GM12878 (cell line): ENCODE results near the gene SLC16A10. TPM values are rescaled to one million over a fixed set of nuclear protein-coding genes. Genes with fewer than 3 reads are reported as not detected.

Experiments used
- ATAC-seq: fragments of 200-7000 bp; cut with Tn5 transposase; 3 replicates; pipeline ENCODE4 v1.9.1; 2020; ENCODE audit warnings: mild to moderate bottlenecking, moderate library complexity
- BruUV-seq: library from RNA; stranded (reverse); fragments of 400-500 nt; replicated peaks from 2 replicates; lab custom pipeline; 2021; lab: Mats Ljungman, UMichigan
- CTCF ChIA-PET: fragments of 300-600 bp; sonication (Branson Sonifier 250); formaldehyde crosslinking; extraction: SDS; loops from one replicate; lab custom pipeline; 2021; ENCODE audit warnings: inconsistent platforms; lab: Yijun Ruan, JAX
- POLR2A ChIA-PET: fragments of 350-600 bp; formaldehyde crosslinking; extraction: SDS; loops from one replicate; lab custom pipeline; 2021; ENCODE audit warnings: inconsistent platforms; lab: Charles Lee
- RAD21 ChIA-PET: fragments of 300-600 bp; sonication (Branson Sonifier 250); formaldehyde crosslinking; loops from one replicate; lab custom pipeline; 2023; ENCODE audit warnings: antibody characterized with exemption; ENCODE audit not compliant: unreplicated experiment; lab: Charles Lee
- SMC1A ChIA-PET: fragments of 300-600 bp; sonication (Branson Sonifier 250); formaldehyde crosslinking; loops from one replicate; lab custom pipeline; 2023; ENCODE audit not compliant: unreplicated experiment, uncharacterized antibody; lab: Charles Lee
- DNase-seq: peaks from one replicate; pipeline ENCODE4 v3.0.0-alpha.2; 2011; ENCODE audit warnings: low read depth, low spot score
- FAIRE-seq: peaks from 3 replicates; lab custom pipeline; 2011; peaks lifted over from hg19 to GRCh38; lab: Jason Lieb, UNC
- H2AFZ ChIP-seq: 2 replicates; pipeline ENCODE4 v1.6.0; 2011; ENCODE audit warnings: low read depth, low read length, control low read depth; ENCODE audit not compliant: control insufficient read depth
- H3K27ac ChIP-seq: 2 replicates; pipeline ENCODE4 v1.5.1; 2011; ENCODE audit warnings: control low read depth; ENCODE audit not compliant: control insufficient read depth, insufficient read depth
- H3K27me3 ChIP-seq, 2 experiments: replicated peaks in 1 of 2; 2 replicates each; pipeline versions ENCODE4 v1.6.0 to v1.6.1; 2011; ENCODE audit warnings: low read length in 1 of 2; ENCODE audit not compliant: control insufficient read depth in 2 of 2, insufficient read depth in 2 of 2
- H3K36me3 ChIP-seq, 2 experiments: 2 replicates each; pipeline ENCODE4 v1.5.1; 2011; ENCODE audit warnings: low read length in 1 of 2; ENCODE audit not compliant: control insufficient read depth in 2 of 2, insufficient read depth in 2 of 2
- H3K4me1 ChIP-seq: 2 replicates; pipeline ENCODE4 v1.6.1; 2011; ENCODE audit warnings: mild to moderate bottlenecking, low read length, moderate library complexity, mixed read lengths; ENCODE audit not compliant: control insufficient read depth, insufficient read depth
- H3K4me2 ChIP-seq: 2 replicates; pipeline ENCODE4 v1.6.0; 2011; ENCODE audit warnings: control low read depth; ENCODE audit not compliant: control insufficient read depth, insufficient read depth
- H3K4me3 ChIP-seq: fragments of 200-600 bp; sonication (generic); 2 replicates; pipeline ENCODE4 v1.5.1; 2016
- H3K79me2 ChIP-seq: 2 replicates; pipeline ENCODE4 v1.6.0; 2011; ENCODE audit warnings: low read length; ENCODE audit not compliant: control insufficient read depth, insufficient read depth
- H3K9ac ChIP-seq: 2 replicates; pipeline ENCODE4 v1.8.0; 2011; ENCODE audit warnings: low read length, control low read depth, mixed read lengths; ENCODE audit not compliant: control insufficient read depth, insufficient read depth
- H3K9me3 ChIP-seq: replicated peaks from 3 replicates; pipeline ENCODE4 v1.5.1; 2011; ENCODE audit warnings: mild to moderate bottlenecking, low read length; ENCODE audit not compliant: control insufficient read depth, insufficient read depth
- H4K20me1 ChIP-seq: 2 replicates; pipeline ENCODE4 v1.6.0; 2011; ENCODE audit not compliant: control insufficient read depth, insufficient read depth
- CBX3 ChIP-seq: fragments of 200-600 bp; sonication (generic); IDR thresholded peaks from 2 replicates; pipeline ENCODE4 v1.6.1; 2016; ENCODE audit warnings: low read depth, borderline replicate concordance
- E2F8 ChIP-seq: fragments of 450-650 bp; IDR thresholded peaks from 2 replicates; pipeline ENCODE4 v1.6.1; 2018; ENCODE audit warnings: mild to moderate bottlenecking, low read depth, moderate library complexity; ENCODE audit not compliant: partially characterized antibody
- ELK1 ChIP-seq: IDR thresholded peaks from 2 replicates; pipeline ENCODE4 v1.6.1; 2012; ENCODE audit warnings: low read depth, low read length, improper control_type of control experiment
- ETV6 ChIP-seq, 2 experiments: fragments of 450-650 bp in 1 of 2; IDR thresholded peaks in 1 of 2; conservative IDR thresholded peaks in 1 of 2; 2 replicates each; pipeline ENCODE4 v1.6.1; 2014; ENCODE audit warnings: antibody characterized with exemption in 1 of 2, borderline replicate concordance in 1 of 2, low read depth in 1 of 2, mild to moderate bottlenecking in 1 of 2, moderate library complexity in 1 of 2
- EZH2 ChIP-seq: IDR thresholded peaks from 2 replicates; pipeline ENCODE4 v1.6.1; 2012; ENCODE audit warnings: low read depth, mild to moderate bottlenecking, control low read depth, inconsistent platforms, low read length, borderline replicate concordance; ENCODE audit not compliant: control insufficient read depth
- FOXM1 ChIP-seq: IDR thresholded peaks from 2 replicates; pipeline ENCODE4 v1.6.1; 2012; ENCODE audit warnings: low read depth, mild to moderate bottlenecking, inconsistent platforms, low read length, moderate library complexity
- HDAC6 ChIP-seq: fragments of 200-600 bp; sonication (generic); IDR thresholded peaks from one replicate; pipeline ENCODE4 v1.8.0; 2017; ENCODE audit warnings: antibody characterized with exemption; ENCODE audit not compliant: unreplicated experiment
- IRF3 ChIP-seq: fragments of 450-650 bp; IDR thresholded peaks from 2 replicates; pipeline ENCODE4 v1.6.1; 2014; ENCODE audit warnings: mild to moderate bottlenecking
- IRF5 ChIP-seq: fragments of 450-650 bp; IDR thresholded peaks from 2 replicates; pipeline ENCODE4 v1.6.1; 2017; ENCODE audit warnings: borderline replicate concordance
- JUNB ChIP-seq: IDR thresholded peaks from 2 replicates; pipeline ENCODE4 v1.6.1; 2016; ENCODE audit warnings: antibody characterized with exemption, mild to moderate bottlenecking
- NFXL1 ChIP-seq: fragments of 450-650 bp; IDR thresholded peaks from 2 replicates; pipeline ENCODE4 v1.6.1; 2017; ENCODE audit warnings: antibody characterized with exemption, mild to moderate bottlenecking, borderline replicate concordance
- RB1 ChIP-seq: fragments of 450-650 bp; formaldehyde crosslinking; IDR thresholded peaks from 2 replicates; pipeline ENCODE4 v1.6.1; 2017; ENCODE audit warnings: mild to moderate bottlenecking, borderline replicate concordance
- RELA ChIP-seq: fragments of 450-650 bp; IDR thresholded peaks from 2 replicates; pipeline ENCODE4 v1.8.0; 2014; ENCODE audit warnings: borderline replicate concordance; ENCODE audit not compliant: partially characterized antibody
- SREBF1 ChIP-seq: IDR thresholded peaks from 2 replicates; pipeline ENCODE4 v1.6.1; 2012; ENCODE audit warnings: mild to moderate bottlenecking, low read length
- STAT1 ChIP-seq: fragments of 450-650 bp; conservative IDR thresholded peaks from 2 replicates; pipeline ENCODE4 v1.6.1; 2014; ENCODE audit warnings: antibody characterized with exemption, mild to moderate bottlenecking
- SUZ12 ChIP-seq: fragments of 200-600 bp; sonication (generic); IDR thresholded peaks from one replicate; pipeline ENCODE4 v1.6.1; 2018; ENCODE audit warnings: antibody characterized with exemption, mild to moderate bottlenecking; ENCODE audit not compliant: unreplicated experiment
- TBL1XR1 ChIP-seq: IDR thresholded peaks from 2 replicates; pipeline ENCODE4 v1.6.1; 2012; ENCODE audit warnings: low read depth, low read length, improper control_type of control experiment
- WGBS: methylation state at CpG from one replicate; pipeline ENCODE4 v1.1.6; 2016; ENCODE audit warnings: low lambda C conversion rate; ENCODE audit not compliant: insufficient replicate concordance, insufficient coverage; ENCODE audit errors: missing lambda C conversion rate; 5-methylcytosine and 5-hydroxymethylcytosine counted together
- in situ Hi-C: fragments of 300-500 bp; cut with MboI; formaldehyde crosslinking; loops from 9 replicates; pipeline ENCODE4 v1.14.3; 2018; ENCODE audit warnings: mixed read lengths
- intact Hi-C: fragments of 100-400 bp; cut with micrococcal nuclease; formaldehyde crosslinking; loops from one replicate; pipeline ENCODE4 v1.14.2; 2022; ENCODE audit not compliant: unreplicated experiment
- polyA plus RNA-seq, 11 experiments: library from polyadenylated mRNA; depleted of rRNA in 4 of 11; unstranded in 6 of 11; stranded (reverse) in 5 of 11; fragments of >200 nt; fragmentation: Nextera tagmentation in 4 of 11; fragmentation: Illumina TruSeq in 1 of 11; extraction: Ambion mirVana in 4 of 11; extraction: Trizol in 1 of 11; gene quantifications; 1 replicate in 1 of 11; 2 replicates in 10 of 11; pipeline versions ENCODE4 v1.2.1 to v1.2.3, GENCODE V29; 2011 to 2016; ENCODE audit warnings: inconsistent platforms in 2 of 11, missing spikeins in 2 of 11, low read depth in 1 of 11
- total RNA-seq, 4 experiments: library from RNA; depleted of rRNA in 3 of 4; stranded (reverse); fragments of >200 nt in 3 of 4; fragmentation: Illumina TruSeq in 1 of 4; extraction: Trizol in 1 of 4; gene quantifications; 2 replicates each; pipeline versions ENCODE4 v1.2.1 to v1.2.3, GENCODE V29; 2013 to 2021

Gene SLC16A10
- total and polyA plus RNA-seq, 10 of the 15 experiments (the other 5 are each of a cell fraction or from before 2014, with no cell fraction given), result 2.3 to 19.0 (median 8.0) TPM

- ChIA-PET CTCF (interaction anchor here (1.1 kb wide), 1 partner anchor 11 kb away, joined by 4 read pairs; no protein-coding TSS in a partner anchor), RAD21 (no interaction called here), POLR2A (no interaction called here), SMC1A (interaction anchor here (1.9 kb wide), 1 partner anchor 10 kb away, joined by 8 read pairs; no protein-coding TSS in a partner anchor)
- Histone ChIP-seq H3K36me3 (no peaks in the 10 kb centered on the region), H3K4me2 (no peak overlapping the region), H3K4me3 (no peak overlapping the region), H3K27ac (no peak overlapping the region), H4K20me1 (no peaks in the 10 kb centered on the region), H3K9ac (no peak overlapping the region), H2AFZ (no peak overlapping the region), H3K27me3 (no peaks in the 10 kb centered on the region), H3K9me3 (no peaks in the 10 kb centered on the region; the same call in 2 of the 3 replicates), H3K79me2 (no peaks in the 10 kb centered on the region), H3K4me1 (peaks cover 6% of the 10 kb centered on the region; the same call in 1 of the 2 replicates)
- DNase-seq (no peak), ATAC-seq (no peak), FAIRE-seq (no peak)
- no TSS peak for BruUV-seq
- in situ Hi-C loops (no loop called here), intact Hi-C loops (no loop called here)
- WGBS, result 91% methylated on average over 8 of the region's 8 CpGs
- TF ChIP-seq ELK1, result no peak
- TF ChIP-seq FOXM1, result no peak
- TF ChIP-seq JUNB, result no peak
- TF ChIP-seq RB1, result no peak
- TF ChIP-seq SUZ12, result no peak
- no peak for TF ChIP-seq CBX3
- TF ChIP-seq SREBF1, result no peak
- no peak for TF ChIP-seq IRF5
- TF ChIP-seq NFXL1, result no peak
- no peak for TF ChIP-seq ETV6 (conservative IDR thresholded peaks at IDR 0.05 in 1 of 2, IDR thresholded peaks at IDR 0.05 in 1 of 2; ENCODE audit: borderline replicate concordance in 1 of 2, low read depth in 1 of 2)
- no peak for TF ChIP-seq HDAC6
- TF ChIP-seq EZH2, result no peak
- no peak for TF ChIP-seq TBL1XR1
- no peak for TF ChIP-seq STAT1
- TF ChIP-seq E2F8, result no peak
- TF ChIP-seq IRF3, result no peak
- TF ChIP-seq RELA, result no peak
Observed at GRCh38 chr6:111047244-111047643, 40.1 kb upstream of the SLC16A10 start.
